Activated naive CD4-positive, alpha-beta T cell treated with anti-CD3 and anti-CD28 coated beads, Interleukin-2, amount 50 U/mL, for 16 hours (primary cell): Measurements from ENCODE around the gene NGB.
"Not testable (repeated sequence)": the region's sequence is repeated elsewhere in the genome, so short reads cannot be mapped to it uniquely, and the experiment has no call there.

Source experiments
- DNase-seq: peaks from one replicate; pipeline ENCODE4 v3.0.0-alpha.2; 2020

NGB gene

GRCh38 chr14:77290705-77291104, 19.7 kb upstream of the NGB start:
- no peak for DNase-seq

- DNase-seq = no peak
These were observed 15.6 kb upstream of the NGB start for GRCh38 chr14:77286576-77286975.

- no peak for DNase-seq
These were observed 13.5 kb upstream of the NGB start for GRCh38 chr14:77284466-77284865.

- DNase-seq = no peak
These were observed 13.1 kb upstream of the NGB start for GRCh38 chr14:77284066-77284465.

- DNase-seq = no peak
These were observed 10.9 kb upstream of the NGB start for GRCh38 chr14:77281852-77282410.

GRCh38 chr14:77280921-77281320, 9.9 kb upstream of the NGB start:
- not testable (repeated sequence) for DNase-seq

GRCh38 chr14:77279719-77280118, 8.7 kb upstream of the NGB start:
- no peak for DNase-seq

GRCh38 chr14:77278461-77279230, 7.6 kb upstream of the NGB start:
- DNase-seq = no peak

GRCh38 chr14:77276959-77277358, 6.0 kb upstream of the NGB start:
- no peak for DNase-seq

- no peak for DNase-seq
These were observed 5.4 kb upstream of the NGB start for GRCh38 chr14:77276295-77276935.

- no peak for DNase-seq
These were observed 4.6 kb upstream of the NGB start for GRCh38 chr14:77275601-77276017.

GRCh38 chr14:77275041-77275580, 4.1 kb upstream of the NGB start:
- DNase-seq = no peak

- DNase-seq = no peak
These were observed 2.8 kb upstream of the NGB start for GRCh38 chr14:77273796-77274195.

GRCh38 chr14:77272261-77272660, 1.3 kb upstream of the NGB start:
- no peak for DNase-seq

GRCh38 chr14:77270361-77271112, 469 bp downstream of the NGB start:
- no peak for DNase-seq

- DNase-seq = no peak
These were observed 1.9 kb downstream of the NGB start for GRCh38 chr14:77268989-77269600.

- no peak for DNase-seq
These were observed 2.9 kb downstream of the NGB start for GRCh38 chr14:77267937-77268699.

GRCh38 chr14:77266336-77266735, 4.7 kb downstream of the NGB start:
- DNase-seq = no peak

GRCh38 chr14:77265561-77266335, 5.3 kb downstream of the NGB start:
- no peak for DNase-seq

GRCh38 chr14:77265187-77265515, 5.9 kb downstream of the NGB start:
- no peak for DNase-seq

GRCh38 chr14:77264466-77265186, 6.4 kb downstream of the NGB start:
- DNase-seq = no peak
